PC-9 (cell line): ENCODE results near the gene LGALS9B.
"Not testable (repeated sequence)": the region's sequence is repeated elsewhere in the genome, so short reads cannot be mapped to it uniquely, and the experiment has no call there.

Experiments used
- CTCF ChIP-seq: fragments of 200-600 bp; sonication (generic); conservative IDR thresholded peaks from 2 replicates; pipeline ENCODE4 v1.6.1; 2017; ENCODE audit warnings: mixed run types, antibody characterized with exemption, mild to moderate bottlenecking, moderate library complexity
- EZH2 ChIP-seq: fragments of 200-600 bp; sonication (generic); IDR thresholded peaks from 2 replicates; pipeline ENCODE4 v1.8.0; 2017; ENCODE audit warnings: antibody characterized with exemption, low read depth

GRCh38 chr17:20416381-20416911, 50.9 kb downstream of the LGALS9B start:
- TF ChIP-seq CTCF, EZH2: not testable (repeated sequence)
